Mesenchymal stem cell (in vitro differentiated cells and primary cell): ENCODE results near the gene TSPAN31.

Source experiments
- DNase-seq: peaks from one replicate; pipeline ENCODE4 v3.0.0-alpha.2; 2013
- H2AFZ ChIP-seq: one replicate; pipeline ENCODE4 v1.6.1; 2013; ENCODE audit warnings: low read depth, mild to moderate bottlenecking, control low read depth, inconsistent platforms, low read length, moderate library complexity
- H2AK5ac ChIP-seq: 2 replicates; pipeline ENCODE4 v1.6.1; 2013; ENCODE audit warnings: low read length, moderate library complexity, mild to moderate bottlenecking, inconsistent platforms; ENCODE audit not compliant: severe bottlenecking
- H2BK120ac ChIP-seq: one replicate; pipeline ENCODE4 v1.6.1; 2013; ENCODE audit warnings: low read depth, mild to moderate bottlenecking, inconsistent platforms, low read length, moderate library complexity
- H2BK12ac ChIP-seq, 2 experiments: one replicate each; pipeline ENCODE4 v1.6.1; 2013; ENCODE audit warnings: inconsistent platforms in 2 of 2, low read length in 2 of 2, mild to moderate bottlenecking in 2 of 2, moderate library complexity in 2 of 2, control low read depth in 1 of 2
- H2BK15ac ChIP-seq: one replicate; pipeline ENCODE4 v1.6.1; 2013; ENCODE audit warnings: mild to moderate bottlenecking, low read depth, inconsistent platforms; ENCODE audit not compliant: poor library complexity, severe bottlenecking
- H2BK5ac ChIP-seq: 2 replicates; pipeline ENCODE4 v1.6.1; 2013; ENCODE audit warnings: low read depth, mild to moderate bottlenecking, low read length, control low read depth, inconsistent platforms; ENCODE audit not compliant: poor library complexity, severe bottlenecking
- H3K14ac ChIP-seq, 2 experiments: one replicate each; pipeline ENCODE4 v1.6.1; 2013; ENCODE audit warnings: inconsistent platforms in 2 of 2, low read length in 2 of 2, control low read depth in 1 of 2, mild to moderate bottlenecking in 1 of 2, moderate library complexity in 1 of 2
- H3K18ac ChIP-seq, 2 experiments: one replicate each; pipeline ENCODE4 v1.6.1; 2013; ENCODE audit warnings: inconsistent platforms in 2 of 2, low read length in 2 of 2, control low read depth in 1 of 2, low read depth in 1 of 2, mild to moderate bottlenecking in 1 of 2
- H3K23ac ChIP-seq, 2 experiments: one replicate each; pipeline ENCODE4 v1.6.1; 2013; ENCODE audit warnings: inconsistent platforms in 2 of 2, low read length in 2 of 2, mild to moderate bottlenecking in 2 of 2, moderate library complexity in 2 of 2, control low read depth in 1 of 2
- H3K27ac ChIP-seq: 2 replicates; pipeline ENCODE4 v1.5.1; 2013; ENCODE audit warnings: mild to moderate bottlenecking, moderate library complexity, low read length, control low read depth, inconsistent platforms; ENCODE audit not compliant: poor library complexity, severe bottlenecking
- H3K27me3 ChIP-seq, 2 experiments: 2 replicates each; pipeline versions ENCODE4 v1.6.1 to v1.7.0; 2013; ENCODE audit warnings: low read length in 2 of 2, mild to moderate bottlenecking in 2 of 2, moderate library complexity in 2 of 2, control low read depth in 1 of 2, inconsistent platforms in 1 of 2; ENCODE audit not compliant: control insufficient read depth in 1 of 2, insufficient read depth in 1 of 2
- H3K36me3 ChIP-seq, 2 experiments: 2 replicates each; pipeline versions ENCODE4 v1.6.1 to v1.7.0; 2013; ENCODE audit warnings: low read length in 2 of 2, control low read depth in 1 of 2, inconsistent platforms in 1 of 2, low read depth in 1 of 2, mild to moderate bottlenecking in 1 of 2; ENCODE audit not compliant: insufficient read depth in 2 of 2, control insufficient read depth in 1 of 2
- H3K4ac ChIP-seq, 2 experiments: one replicate each; pipeline ENCODE4 v1.6.1; 2013; ENCODE audit warnings: inconsistent platforms in 2 of 2, low read length in 2 of 2, mild to moderate bottlenecking in 2 of 2, moderate library complexity in 2 of 2, control low read depth in 1 of 2, low read depth in 1 of 2
- H3K4me1 ChIP-seq: 2 replicates; pipeline ENCODE4 v1.6.1; 2013; ENCODE audit warnings: low read depth, low read length, control low read depth; ENCODE audit not compliant: control insufficient read depth, insufficient read depth
- H3K4me2 ChIP-seq: 2 replicates; pipeline ENCODE4 v1.6.1; 2013; ENCODE audit warnings: low read length, mild to moderate bottlenecking, inconsistent platforms; ENCODE audit not compliant: poor library complexity, severe bottlenecking
- H3K4me3 ChIP-seq, 2 experiments: 2 replicates each; pipeline versions ENCODE4 v1.5.1 to v1.7.0; 2013; ENCODE audit warnings: low read length in 2 of 2, mild to moderate bottlenecking in 2 of 2, control low read depth in 1 of 2, low read depth in 1 of 2; ENCODE audit not compliant: insufficient read depth in 1 of 2
- H3K79me1 ChIP-seq: replicated peaks from 2 replicates; pipeline ENCODE4 v1.6.1; 2013; ENCODE audit warnings: mild to moderate bottlenecking, control low read depth, low read length, inconsistent platforms; ENCODE audit not compliant: poor library complexity, severe bottlenecking
- H3K9ac ChIP-seq: 2 replicates; pipeline ENCODE4 v1.7.0; 2013; ENCODE audit warnings: mild to moderate bottlenecking, low read length, moderate library complexity
- H3K9me3 ChIP-seq: 2 replicates; pipeline ENCODE4 v1.7.0; 2013; ENCODE audit warnings: mild to moderate bottlenecking, low read length; ENCODE audit not compliant: control insufficient read depth
- H4K8ac ChIP-seq: one replicate; pipeline ENCODE4 v1.6.1; 2013; ENCODE audit warnings: inconsistent platforms, mild to moderate bottlenecking, low read length, moderate library complexity
- H4K91ac ChIP-seq: one replicate; pipeline ENCODE4 v1.6.1; 2013; ENCODE audit warnings: mild to moderate bottlenecking, low read length, inconsistent platforms
- WGBS: methylation state at CpG from one replicate; pipeline ENCODE4 v1.1.7; 2013; ENCODE audit warnings: mixed read lengths; 5-methylcytosine and 5-hydroxymethylcytosine counted together

The TSPAN31 gene

GRCh38 chr12:57733928-57734327 is 10.9 kb upstream of the TSPAN31 start:
- no peak overlapping the region for H3K4me2 ChIP-seq
- no peak overlapping the region for H3K14ac ChIP-seq
- no peaks in the 10 kb centered on the region for H3K36me3 ChIP-seq
- H3K9me3 ChIP-seq = no peaks in the 10 kb centered on the region
- peaks cover 26% of the 10 kb centered on the region for H3K4me1 ChIP-seq
- H3K4me3 ChIP-seq = no peak overlapping the region
- H3K4ac ChIP-seq = no peak overlapping the region
- no peak overlapping the region for H3K18ac ChIP-seq
- peaks cover 88% of the 10 kb centered on the region in 2 experiments for H3K27me3 ChIP-seq
- no peak overlapping the region for H4K91ac ChIP-seq
- 71% methylated on average over 6 of the region's 6 CpGs for WGBS
- no peak overlapping the region for H2BK12ac ChIP-seq
- no peak for DNase-seq
- H3K23ac ChIP-seq = no peak overlapping the region
- H3K9ac ChIP-seq = no peak overlapping the region
- H2AK5ac ChIP-seq = no peak overlapping the region
- no peak overlapping the region for H2AFZ ChIP-seq
- H4K8ac ChIP-seq = no peak overlapping the region
- no peaks in the 10 kb centered on the region for H3K79me1 ChIP-seq
- H2BK15ac ChIP-seq = no peak overlapping the region
- no peak overlapping the region for H2BK120ac ChIP-seq
- no peak overlapping the region for H3K27ac ChIP-seq
- H2BK5ac ChIP-seq = no peak overlapping the region

GRCh38 chr12:57734591-57734990 is 10.2 kb upstream of the TSPAN31 start:
- H3K27me3 ChIP-seq = peaks cover 89 to 90% of the 10 kb centered on the region in 2 experiments
- H3K4me2 ChIP-seq = no peak overlapping the region
- H3K18ac ChIP-seq = no peak overlapping the region
- no peaks in the 10 kb centered on the region for H3K36me3 ChIP-seq
- H3K4me1 ChIP-seq = peaks cover 26% of the 10 kb centered on the region
- H3K23ac ChIP-seq = no peak overlapping the region
- no peak overlapping the region for H2BK15ac ChIP-seq
- H3K9me3 ChIP-seq = no peaks in the 10 kb centered on the region
- H3K9ac ChIP-seq = no peak overlapping the region
- H3K27ac ChIP-seq = no peak overlapping the region
- no peak overlapping the region for H3K4me3 ChIP-seq
- H2BK120ac ChIP-seq = no peak overlapping the region
- H2AFZ ChIP-seq = no peak overlapping the region
- WGBS = 76% methylated on average over 4 of the region's 4 CpGs
- no peak for DNase-seq
- no peak overlapping the region for H2AK5ac ChIP-seq
- no peak overlapping the region for H3K4ac ChIP-seq
- H4K8ac ChIP-seq = no peak overlapping the region
- H2BK5ac ChIP-seq = no peak overlapping the region
- H4K91ac ChIP-seq = no peak overlapping the region
- H3K14ac ChIP-seq = no peak overlapping the region
- H2BK12ac ChIP-seq = no peak overlapping the region
- H3K79me1 ChIP-seq = no peaks in the 10 kb centered on the region

- peaks cover 26% of the 10 kb centered on the region for H3K4me1 ChIP-seq
- H2BK15ac ChIP-seq = no peak overlapping the region
- no peak overlapping the region for H2BK120ac ChIP-seq
- H3K4me2 ChIP-seq = no peak overlapping the region
- H2BK5ac ChIP-seq = no peak overlapping the region
- no peak overlapping the region for H4K91ac ChIP-seq
- no peak overlapping the region for H2AFZ ChIP-seq
- no peaks in the 10 kb centered on the region for H3K36me3 ChIP-seq
- H3K23ac ChIP-seq = peak overlapping the region in 1 of 2 experiments; percentile 9
- no peak overlapping the region for H2BK12ac ChIP-seq
- DNase-seq = no peak
- H3K79me1 ChIP-seq = no peaks in the 10 kb centered on the region
- H3K14ac ChIP-seq = no peak overlapping the region
- H3K9me3 ChIP-seq = no peaks in the 10 kb centered on the region
- H2AK5ac ChIP-seq = no peak overlapping the region
- H3K4me3 ChIP-seq = no peak overlapping the region
- H4K8ac ChIP-seq = no peak overlapping the region
- no peak overlapping the region for H3K4ac ChIP-seq
- peaks cover 91 to 93% of the 10 kb centered on the region in 2 experiments for H3K27me3 ChIP-seq
- H3K27ac ChIP-seq = no peak overlapping the region
- WGBS = 12% methylated on average over 4 of the region's 8 CpGs
- H3K18ac ChIP-seq = no peak overlapping the region
- H3K9ac ChIP-seq = peak overlapping the region; percentile 5
Observed at GRCh38 chr12:57735198-57735855, 9.5 kb upstream of the TSPAN31 start.

GRCh38 chr12:57735952-57736740 is 8.7 kb upstream of the TSPAN31 start:
- Histone ChIP-seq H3K36me3 (no peaks in the 10 kb centered on the region), H2BK5ac (no peak overlapping the region)

More at GRCh38 chr12:57735952-57736740, 8.7 kb upstream of the TSPAN31 start:
- H3K4me2 ChIP-seq = peak overlapping the region; percentile 72
- no peak overlapping the region for H4K91ac ChIP-seq
- no peak overlapping the region for H4K8ac ChIP-seq
- H2BK120ac ChIP-seq = no peak overlapping the region
- WGBS = 2% methylated on average over 35 of the region's 49 CpGs
- H3K4me1 ChIP-seq = peaks cover 26% of the 10 kb centered on the region
- peak overlapping the region; percentile 5 for H3K9ac ChIP-seq
- H2BK12ac ChIP-seq = no peak overlapping the region
- H2AFZ ChIP-seq = no peak overlapping the region
- H3K27ac ChIP-seq = no peak overlapping the region
- peaks cover 91 to 93% of the 10 kb centered on the region in 2 experiments for H3K27me3 ChIP-seq
- no peaks in the 10 kb centered on the region for H3K9me3 ChIP-seq
- peak; percentile 54 for DNase-seq
- peak overlapping the region in 1 of 2 experiments; percentile 44 for H3K4me3 ChIP-seq
- no peak overlapping the region for H2BK15ac ChIP-seq
- H3K14ac ChIP-seq = no peak overlapping the region
- peak overlapping the region in 1 of 2 experiments; percentile 75 for H3K23ac ChIP-seq
- H2AK5ac ChIP-seq = no peak overlapping the region
- H3K18ac ChIP-seq = no peak overlapping the region
- H3K4ac ChIP-seq = no peak overlapping the region
- H3K79me1 ChIP-seq = no peaks in the 10 kb centered on the region
